Left lung (tissue), 10 donors: Measurements from ENCODE around the gene PLEK. TPM values are rescaled to one million over a fixed set of nuclear protein-coding genes. Genes with fewer than 3 reads are reported as not detected.
A peak's percentile ranks its signal among the peaks of the same experiment; 100 is the strongest.

Source experiments
- ATAC-seq: fragments of 200-7000 bp; cut with Tn5 transposase; one replicate; pipeline ENCODE4 v1.9.1; 2020; ENCODE audit warnings: moderate library complexity
- DNase-seq, 4 donors: peaks; one replicate each; pipeline ENCODE4 v3.0.0-alpha.2; 2013 to 2020
- H3K27ac ChIP-seq, 2 donors: fragments of 200-600 bp; sonication (generic) in 1 of 2; one replicate each; pipeline versions ENCODE4 v1.5.0 to v1.8.0; 2020 to 2021
- H3K27me3 ChIP-seq, 2 donors: fragments of 200-600 bp; sonication (generic) in 1 of 2; one replicate each; pipeline versions ENCODE4 v1.5.0 to v1.8.0; 2020 to 2021
- H3K36me3 ChIP-seq, 2 donors: fragments of 200-600 bp; sonication (generic) in 1 of 2; one replicate each; pipeline versions ENCODE4 v1.5.0 to v1.8.0; 2020 to 2021
- H3K4me1 ChIP-seq, 2 donors: fragments of 200-600 bp; one replicate each; pipeline ENCODE4 v1.8.0; 2021
- H3K4me3 ChIP-seq, 2 donors: fragments of 200-600 bp; sonication (generic) in 1 of 2; one replicate each; pipeline versions ENCODE4 v1.5.0 to v1.8.0; 2020 to 2021; ENCODE audit warnings: mild to moderate bottlenecking in 1 of 2
- H3K9me3 ChIP-seq, 2 donors: fragments of 200-600 bp; sonication (generic) in 1 of 2; one replicate each; pipeline versions ENCODE4 v1.5.0 to v1.8.0; 2020 to 2021
- intact Hi-C, 2 donors: fragments of 100-400 bp; cut with DNase I; formaldehyde crosslinking; loops; one replicate each; pipeline versions ENCODE4 v1.11.2 to v1.14.2; 2022
- polyA plus RNA-seq, 6 donors: library from polyadenylated mRNA; unstranded; fragments of 120-200 nt; gene quantifications; one replicate each; pipeline ENCODE4 v1.2.1, GENCODE V29; 2013; ENCODE audit not compliant: insufficient read length in 6 of 6
- total RNA-seq, 2 donors: library from RNA; stranded (reverse); fragmentation: NEBNext Ultra II Directional; extraction: Animal tissue kit (Norgen Biotek cat#: 25700); gene quantifications; one replicate each; pipeline ENCODE4 v1.2.1, GENCODE V29; 2021
- TF ChIP-seq, protein P1 (sequence below), 2 donors: fragments of 200-600 bp; sonication (generic) in 1 of 2; IDR thresholded peaks; one replicate each; pipeline versions ENCODE4 v1.5.0 to v1.8.0; 2021; ENCODE audit warnings: antibody characterized with exemption in 2 of 2
- donor health status: DM: no; HTN: yes; CAD: no.
- donor health status: DM: no; HTN: no; CAD: no.

The PLEK gene
- total and polyA plus RNA-seq, 8 donors = 9.0 to 67.3 (median 11.7) TPM

DNA sequence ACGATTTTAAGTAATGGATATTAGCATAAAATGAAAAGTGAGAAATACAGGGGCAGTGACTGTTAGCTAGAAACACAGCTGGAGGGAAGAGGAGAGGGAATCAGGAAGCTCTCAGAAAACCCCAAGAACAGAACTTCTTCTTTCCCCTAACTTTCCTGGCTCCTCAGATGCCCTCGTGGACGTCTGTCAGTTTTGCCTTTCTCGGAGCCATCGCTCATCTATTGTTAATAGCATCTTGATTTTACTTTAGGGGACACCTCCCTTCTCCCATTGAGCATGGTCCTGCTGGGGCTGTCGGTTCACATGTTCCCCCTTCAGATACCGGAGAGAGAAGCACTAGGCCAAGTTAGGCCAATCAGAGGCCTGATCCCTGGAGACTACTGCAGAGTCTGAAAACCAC is 2.3 kb upstream of the PLEK start:
- Histone ChIP-seq H3K4me1 (peaks cover 0 to 28% of the 10 kb centered on the region in 2 donors), H3K4me3 (no peak overlapping the region), H3K27me3 (no peaks in the 10 kb centered on the region), H3K27ac (peak overlapping the region in 1 of 2 donors; percentile 68), H3K9me3 (no peaks in the 10 kb centered on the region), H3K36me3 (no peaks in the 10 kb centered on the region)
- TF ChIP-seq, protein P1, sequence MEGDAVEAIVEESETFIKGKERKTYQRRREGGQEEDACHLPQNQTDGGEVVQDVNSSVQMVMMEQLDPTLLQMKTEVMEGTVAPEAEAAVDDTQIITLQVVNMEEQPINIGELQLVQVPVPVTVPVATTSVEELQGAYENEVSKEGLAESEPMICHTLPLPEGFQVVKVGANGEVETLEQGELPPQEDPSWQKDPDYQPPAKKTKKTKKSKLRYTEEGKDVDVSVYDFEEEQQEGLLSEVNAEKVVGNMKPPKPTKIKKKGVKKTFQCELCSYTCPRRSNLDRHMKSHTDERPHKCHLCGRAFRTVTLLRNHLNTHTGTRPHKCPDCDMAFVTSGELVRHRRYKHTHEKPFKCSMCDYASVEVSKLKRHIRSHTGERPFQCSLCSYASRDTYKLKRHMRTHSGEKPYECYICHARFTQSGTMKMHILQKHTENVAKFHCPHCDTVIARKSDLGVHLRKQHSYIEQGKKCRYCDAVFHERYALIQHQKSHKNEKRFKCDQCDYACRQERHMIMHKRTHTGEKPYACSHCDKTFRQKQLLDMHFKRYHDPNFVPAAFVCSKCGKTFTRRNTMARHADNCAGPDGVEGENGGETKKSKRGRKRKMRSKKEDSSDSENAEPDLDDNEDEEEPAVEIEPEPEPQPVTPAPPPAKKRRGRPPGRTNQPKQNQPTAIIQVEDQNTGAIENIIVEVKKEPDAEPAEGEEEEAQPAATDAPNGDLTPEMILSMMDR (IDR thresholded peaks at IDR 0.05) = no peak
- intact Hi-C loops = loop anchor here in 1 of 2 donors (5.0 kb wide), 1 partner anchor 80 kb away; no protein-coding TSS in a partner anchor
- ATAC-seq (peak; percentile 8), DNase-seq (no peak)

DNA sequence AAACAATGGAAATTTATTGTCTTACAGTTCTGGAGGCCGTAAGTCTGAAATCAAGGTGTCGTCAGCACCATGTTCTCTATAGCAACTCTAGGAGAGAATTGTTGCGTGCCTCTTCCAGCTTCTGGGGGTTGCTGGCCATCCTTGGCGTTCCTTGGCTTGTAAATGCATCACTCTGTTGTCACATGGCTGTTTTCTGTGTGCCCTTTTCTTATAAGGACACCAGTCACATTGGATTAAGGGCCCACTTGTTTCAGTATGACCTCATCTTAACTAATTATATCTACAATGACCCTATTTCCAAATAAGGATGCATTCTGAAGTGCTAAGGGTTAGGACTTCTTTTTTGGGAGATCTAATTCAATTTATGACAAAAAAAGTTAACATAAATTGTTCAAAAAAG is 1.4 kb upstream of the PLEK start:
- no peak overlapping the region for H3K4me3 ChIP-seq
- intact Hi-C loops = loop anchor here in 1 of 2 donors (5.0 kb wide), 1 partner anchor 79 kb away; no protein-coding TSS in a partner anchor
- H3K27me3 ChIP-seq = no peaks in the 10 kb centered on the region
- peak overlapping the region in 1 of 2 donors; percentile 84 for H3K27ac ChIP-seq
- DNase-seq = no peak
- ATAC-seq = no peak
- H3K36me3 ChIP-seq = no peaks in the 10 kb centered on the region
- no peaks in the 10 kb centered on the region for H3K9me3 ChIP-seq
- TF ChIP-seq, protein P1 (IDR thresholded peaks at IDR 0.05) = no peak
- peaks cover 0 to 34% of the 10 kb centered on the region in 2 donors for H3K4me1 ChIP-seq

DNA sequence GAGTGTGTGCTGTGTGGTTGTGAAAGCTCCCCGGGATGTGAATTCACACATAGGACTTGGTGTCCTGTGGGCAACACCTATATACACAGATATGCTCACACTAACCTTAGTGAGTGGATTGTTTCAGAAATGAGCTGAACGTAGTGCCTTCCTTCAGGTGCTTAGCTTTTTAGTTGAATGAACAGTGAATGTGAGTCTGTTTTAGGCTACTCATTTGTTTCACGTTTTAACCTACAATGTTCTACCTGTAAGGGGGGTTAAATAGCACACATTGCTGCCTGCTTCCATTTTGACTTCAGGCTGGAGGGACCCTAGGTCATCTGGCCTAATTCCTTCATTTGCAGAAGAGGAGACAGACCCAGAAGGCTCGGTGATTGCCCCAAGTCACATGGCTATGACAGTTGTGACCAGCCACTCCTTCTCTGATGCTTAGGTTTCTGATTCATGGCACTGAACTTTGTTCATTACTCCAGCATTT is 1.0 kb downstream of the PLEK start:
- Histone ChIP-seq H3K36me3 (no peaks in the 10 kb centered on the region), H3K27me3 (no peaks in the 10 kb centered on the region), H3K4me1 (peaks cover 0 to 58% of the 10 kb centered on the region in 2 donors), H3K27ac (peak overlapping the region; percentile 46 to 84), H3K4me3 (peak overlapping the region in 1 of 2 donors; percentile 54), H3K9me3 (no peaks in the 10 kb centered on the region)
- TF ChIP-seq, protein P1 (IDR thresholded peaks at IDR 0.05) = no peak
- ATAC-seq = peak; percentile 59
- intact Hi-C loops = no loop called here
- DNase-seq = peak in 1 of 4 donors; percentile 61

DNA sequence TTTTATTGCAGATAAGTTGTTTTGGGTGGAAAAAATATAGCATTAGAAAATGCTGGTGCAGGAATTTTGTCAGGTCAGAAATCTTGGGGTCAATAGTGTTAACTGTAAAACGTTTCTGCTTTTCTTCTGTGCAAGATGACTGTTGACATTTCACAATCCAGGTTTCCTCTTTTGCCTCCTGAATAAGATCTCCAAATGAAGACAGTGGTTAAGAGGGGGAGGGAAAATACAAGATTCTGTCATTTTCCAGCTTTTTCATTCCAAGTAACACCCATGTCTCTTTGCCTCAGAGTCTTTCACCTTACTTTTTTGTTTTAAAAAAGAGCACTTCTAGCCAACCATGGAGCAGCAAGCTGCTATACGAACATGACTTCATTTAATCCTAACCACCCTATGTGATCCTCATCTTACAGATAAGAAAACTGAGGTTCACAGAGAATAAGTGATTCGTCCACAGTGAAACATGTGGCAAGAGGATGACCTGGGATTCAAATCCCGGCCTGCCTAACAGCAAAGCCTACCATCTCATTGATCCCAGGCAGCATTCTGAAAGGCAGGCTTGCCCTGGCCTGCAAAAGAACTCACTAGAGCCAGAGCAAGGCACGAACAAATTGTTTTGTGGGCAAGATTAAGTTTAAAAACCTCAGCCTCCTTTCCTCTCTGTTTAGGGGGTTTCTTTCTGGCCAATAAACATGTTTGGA is 3.0 kb downstream of the PLEK start:
- H3K36me3 ChIP-seq = no peaks in the 10 kb centered on the region
- ATAC-seq (peak; percentile 34), DNase-seq (no peak)
- TF ChIP-seq, protein P1 (IDR thresholded peaks at IDR 0.05) = no peak
- H3K27ac ChIP-seq = peak overlapping the region; percentile 9 to 84
- peaks cover 0 to 63% of the 10 kb centered on the region in 2 donors for H3K4me1 ChIP-seq
- no peaks in the 10 kb centered on the region for H3K27me3 ChIP-seq
- H3K9me3 ChIP-seq = no peaks in the 10 kb centered on the region
- intact Hi-C loops = no loop called here
- peak overlapping the region in 1 of 2 donors; percentile 54 for H3K4me3 ChIP-seq

DNA sequence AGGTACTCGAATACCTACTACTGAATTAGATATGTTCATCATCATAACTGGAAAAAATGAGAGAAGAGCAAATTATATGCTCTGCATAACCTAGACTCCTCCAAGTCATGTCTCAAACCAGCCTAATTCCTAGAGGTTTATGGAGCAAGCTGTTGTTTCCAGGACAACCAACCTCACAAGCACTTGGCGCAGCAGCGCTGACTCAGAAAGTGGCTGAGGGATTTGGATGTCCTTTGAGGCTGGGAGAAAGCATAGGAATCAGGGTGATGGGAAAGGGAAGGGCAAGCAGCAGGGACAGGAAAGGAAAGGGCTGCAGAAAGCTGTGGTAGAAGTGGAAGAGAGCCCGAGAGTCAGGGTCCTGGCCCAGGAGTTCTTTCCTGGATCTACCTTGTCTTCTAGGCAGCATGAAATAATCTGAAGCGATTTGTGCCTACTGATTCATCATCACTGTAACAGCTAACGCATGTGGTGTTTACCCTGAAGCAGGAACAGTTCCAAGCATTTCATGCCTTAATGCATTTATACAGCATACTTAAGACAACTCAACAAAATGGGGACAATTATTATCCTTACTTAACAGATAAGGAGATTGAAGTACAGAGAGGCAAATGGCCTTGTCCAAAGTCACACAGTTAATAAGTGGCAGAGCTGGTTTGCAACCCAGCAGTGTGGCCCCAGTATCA is 3.7 kb downstream of the PLEK start:
- peak overlapping the region in 1 of 2 donors; percentile 84 for H3K27ac ChIP-seq
- H3K27me3 ChIP-seq = no peaks in the 10 kb centered on the region
- ATAC-seq (peak; percentile 11), DNase-seq (no peak)
- peak overlapping the region in 1 of 2 donors; percentile 54 for H3K4me3 ChIP-seq
- H3K4me1 ChIP-seq = peaks cover 0 to 62% of the 10 kb centered on the region in 2 donors
- TF ChIP-seq, protein P1 (IDR thresholded peaks at IDR 0.05) = no peak
- H3K9me3 ChIP-seq = no peaks in the 10 kb centered on the region
- intact Hi-C loops = no loop called here
- H3K36me3 ChIP-seq = no peaks in the 10 kb centered on the region
